HG02623 (cell line): ENCODE measurements around the gene POLR2E.
A peak's percentile ranks its signal among the peaks of the same experiment; 100 is the strongest.

Experiments used
- ATAC-seq: cut with Tn5 transposase; IDR thresholded peaks from one replicate; pipeline ENCODE4 v1.9.1; 2021; ENCODE audit warnings: moderate library complexity; ENCODE audit not compliant: unreplicated experiment

Gene POLR2E

GRCh38 chr19:1082165-1082927 lies 12.8 kb downstream of the POLR2E start:
- ATAC-seq = no peak

DNA sequence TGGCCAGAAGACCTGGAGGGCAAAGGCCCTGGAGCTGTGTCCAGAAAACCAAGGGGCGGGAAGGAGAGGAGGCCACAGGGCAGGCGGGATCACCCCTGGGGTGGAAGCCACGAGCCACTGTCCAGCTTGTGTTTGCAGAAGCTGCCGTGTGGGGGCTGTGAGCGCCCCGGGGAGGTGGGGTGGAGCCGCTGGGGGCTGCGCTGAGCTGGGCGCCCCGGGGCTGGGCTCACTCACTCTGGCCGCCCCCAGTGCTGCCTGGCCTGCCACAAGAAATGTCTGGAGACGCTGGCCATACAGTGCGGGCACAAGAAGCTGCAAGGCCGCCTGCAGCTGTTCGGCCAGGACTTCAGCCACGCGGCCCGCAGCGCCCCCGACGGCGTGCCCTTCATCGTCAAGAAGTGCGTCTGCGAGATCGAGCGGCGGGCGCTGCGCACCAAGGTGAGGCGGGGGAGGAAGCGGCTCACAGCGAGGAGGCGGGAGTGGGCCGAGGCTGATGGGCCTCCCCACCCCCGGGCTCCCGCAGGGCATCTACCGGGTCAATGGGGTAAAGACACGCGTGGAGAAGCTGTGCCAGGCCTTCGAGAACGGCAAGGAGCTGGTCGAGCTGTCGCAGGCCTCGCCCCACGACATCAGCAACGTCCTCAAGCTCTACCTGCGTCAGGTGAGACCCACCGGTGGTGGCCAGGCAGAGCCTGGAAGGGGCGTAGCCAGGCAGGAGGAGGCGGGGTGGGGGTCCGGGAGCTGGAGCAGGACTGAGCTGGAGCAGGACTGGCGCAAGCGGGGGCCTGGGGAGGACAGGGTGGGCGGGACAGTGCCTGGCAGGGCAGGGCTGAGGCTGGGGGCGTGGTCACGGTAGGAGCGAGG lies 13.6 kb downstream of the POLR2E start:
- no peak for ATAC-seq

DNA sequence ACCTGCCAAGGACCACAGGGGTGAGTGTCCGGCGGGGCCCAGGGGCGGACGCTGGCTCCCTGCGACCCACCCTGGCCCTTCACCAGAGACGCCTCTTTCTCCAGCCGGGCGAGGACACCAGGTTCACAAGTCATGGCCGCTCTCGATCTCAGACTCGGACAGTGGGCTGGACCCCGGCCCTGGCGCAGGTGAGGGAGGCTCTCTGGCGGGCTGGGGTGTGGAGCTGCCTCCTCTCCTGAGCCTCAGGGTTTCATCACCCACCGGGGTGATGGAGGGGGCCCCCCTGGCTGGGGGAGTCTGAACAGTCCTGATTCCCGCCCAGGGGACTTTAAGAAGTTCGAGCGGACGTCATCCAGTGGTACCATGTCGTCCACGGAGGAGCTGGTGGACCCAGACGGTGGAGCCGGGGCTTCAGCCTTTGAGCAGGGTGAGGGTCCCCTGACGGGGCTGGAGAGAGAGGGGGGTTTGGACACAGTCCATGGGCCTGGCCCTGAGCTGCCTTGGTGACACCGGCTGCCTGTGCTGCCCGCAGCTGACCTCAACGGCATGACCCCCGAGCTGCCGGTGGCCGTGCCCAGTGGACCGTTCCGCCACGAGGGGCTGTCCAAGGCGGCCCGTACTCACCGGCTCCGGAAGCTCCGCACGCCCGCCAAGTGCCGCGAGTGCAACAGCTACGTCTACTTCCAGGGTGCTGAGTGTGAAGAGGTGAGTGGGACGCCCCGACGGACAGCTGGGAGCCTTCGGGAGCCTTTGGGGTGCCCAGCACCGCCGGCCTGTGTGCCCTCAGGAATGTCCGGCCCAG lies 14.6 kb downstream of the POLR2E start:
- no peak for ATAC-seq

DNA sequence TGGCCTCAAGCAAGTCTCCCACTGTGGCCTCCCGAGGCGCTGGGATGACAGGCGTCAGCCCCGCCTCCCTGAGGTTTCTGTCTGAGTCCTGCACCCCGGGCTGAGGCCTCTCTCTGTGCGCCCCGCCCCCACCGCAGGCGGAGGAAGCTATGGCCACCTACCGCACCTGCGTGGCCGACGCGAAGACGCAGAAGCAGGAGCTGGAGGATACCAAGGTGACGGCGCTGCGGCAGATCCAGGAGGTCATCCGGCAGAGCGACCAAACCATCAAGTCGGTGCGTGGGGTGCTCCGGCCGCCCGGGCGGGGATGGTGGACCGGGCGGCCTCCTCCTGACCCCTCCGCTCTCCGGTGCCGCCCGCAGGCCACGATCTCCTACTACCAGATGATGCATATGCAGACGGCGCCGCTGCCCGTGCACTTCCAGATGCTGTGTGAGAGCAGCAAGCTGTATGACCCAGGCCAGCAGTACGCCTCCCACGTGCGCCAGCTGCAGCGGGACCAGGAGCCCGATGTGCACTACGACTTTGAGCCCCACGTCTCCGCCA lies 15.5 kb downstream of the POLR2E start:
- no peak for ATAC-seq

DNA sequence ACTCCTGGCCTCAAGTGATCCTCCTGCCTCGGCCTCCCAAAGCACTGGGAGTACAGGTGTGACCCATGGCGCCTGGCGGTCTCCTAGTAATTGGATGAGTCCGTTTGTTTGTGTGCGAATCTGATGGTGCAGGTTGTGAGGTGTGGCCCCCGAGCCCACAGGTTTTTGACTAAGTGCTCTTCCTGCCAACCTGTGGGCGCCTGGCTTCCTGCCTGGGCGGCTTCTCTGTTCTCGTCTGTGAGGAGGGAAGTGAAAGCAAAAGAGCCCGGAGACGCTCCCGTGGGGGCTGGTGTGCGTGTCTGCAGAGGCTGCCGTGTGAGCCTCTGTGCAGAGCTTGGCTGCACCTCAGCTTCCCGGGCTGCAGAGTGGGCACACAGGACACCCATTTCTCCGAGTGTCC lies 18.2 kb downstream of the POLR2E start:
- ATAC-seq = peak; percentile 54

- ATAC-seq = no peak
These were observed 19.2 kb downstream of the POLR2E start for GRCh38 chr19:1076046-1076386.

DNA sequence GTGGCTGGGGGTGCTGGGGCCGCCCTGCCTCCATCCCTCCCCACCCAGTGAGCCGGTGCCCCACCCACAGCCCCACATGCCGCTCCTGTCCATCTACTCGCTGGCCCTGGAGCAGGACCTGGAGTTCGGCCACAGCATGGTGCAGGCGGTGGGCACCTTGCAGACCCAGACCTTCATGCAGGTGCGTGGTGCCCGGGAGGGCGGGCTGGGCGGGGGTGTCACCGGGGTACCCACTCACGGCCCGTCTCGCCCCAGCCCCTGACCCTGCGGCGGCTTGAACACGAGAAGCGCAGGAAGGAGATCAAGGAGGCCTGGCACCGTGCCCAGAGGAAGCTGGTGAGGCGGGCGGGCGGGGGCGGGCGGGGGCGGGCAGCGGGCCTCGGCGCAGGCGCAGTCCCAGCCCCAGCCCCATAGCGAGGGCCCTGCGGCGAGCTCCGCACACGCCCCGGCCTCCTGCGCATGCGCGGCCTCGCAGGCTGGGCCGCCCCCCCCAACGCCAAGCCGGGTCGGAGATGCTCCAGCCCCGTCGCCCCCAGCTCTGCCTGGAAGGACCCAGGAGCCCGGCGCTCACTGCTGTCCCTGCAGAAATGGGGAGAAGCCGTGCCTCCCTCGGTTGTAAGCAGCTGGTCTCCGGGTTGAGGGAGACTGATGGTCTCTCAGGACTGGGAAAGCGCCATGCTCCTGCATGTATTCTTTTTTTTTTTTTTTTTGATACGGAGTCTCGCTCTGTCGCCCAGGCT lies 20.5 kb downstream of the POLR2E start:
- no peak for ATAC-seq

DNA sequence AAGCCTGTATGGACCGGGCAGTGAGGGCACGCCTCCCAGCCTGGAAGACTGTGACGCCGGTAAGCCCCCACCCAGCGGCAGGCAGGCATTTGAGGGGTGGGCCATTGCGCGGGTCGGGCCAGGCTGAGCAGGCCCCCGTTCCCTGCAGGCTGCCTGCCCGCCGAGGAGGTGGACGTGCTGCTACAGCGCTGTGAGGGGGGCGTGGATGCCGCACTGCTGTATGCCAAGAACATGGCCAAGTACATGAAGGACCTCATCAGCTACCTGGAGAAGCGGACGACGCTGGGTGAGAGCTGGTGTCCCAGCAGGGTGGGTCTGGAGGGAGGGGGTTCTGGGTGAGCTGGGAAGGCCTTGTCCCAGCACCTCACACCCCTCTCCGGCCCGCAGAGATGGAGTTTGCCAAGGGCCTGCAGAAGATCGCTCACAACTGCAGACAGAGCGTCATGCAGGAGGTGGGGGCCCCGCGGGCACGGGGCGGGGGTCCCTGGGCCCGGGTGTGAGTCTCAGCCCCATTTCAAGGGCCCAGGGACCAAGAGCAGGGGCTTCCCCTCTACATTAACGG lies 21.1 kb downstream of the POLR2E start:
- ATAC-seq = no peak

DNA sequence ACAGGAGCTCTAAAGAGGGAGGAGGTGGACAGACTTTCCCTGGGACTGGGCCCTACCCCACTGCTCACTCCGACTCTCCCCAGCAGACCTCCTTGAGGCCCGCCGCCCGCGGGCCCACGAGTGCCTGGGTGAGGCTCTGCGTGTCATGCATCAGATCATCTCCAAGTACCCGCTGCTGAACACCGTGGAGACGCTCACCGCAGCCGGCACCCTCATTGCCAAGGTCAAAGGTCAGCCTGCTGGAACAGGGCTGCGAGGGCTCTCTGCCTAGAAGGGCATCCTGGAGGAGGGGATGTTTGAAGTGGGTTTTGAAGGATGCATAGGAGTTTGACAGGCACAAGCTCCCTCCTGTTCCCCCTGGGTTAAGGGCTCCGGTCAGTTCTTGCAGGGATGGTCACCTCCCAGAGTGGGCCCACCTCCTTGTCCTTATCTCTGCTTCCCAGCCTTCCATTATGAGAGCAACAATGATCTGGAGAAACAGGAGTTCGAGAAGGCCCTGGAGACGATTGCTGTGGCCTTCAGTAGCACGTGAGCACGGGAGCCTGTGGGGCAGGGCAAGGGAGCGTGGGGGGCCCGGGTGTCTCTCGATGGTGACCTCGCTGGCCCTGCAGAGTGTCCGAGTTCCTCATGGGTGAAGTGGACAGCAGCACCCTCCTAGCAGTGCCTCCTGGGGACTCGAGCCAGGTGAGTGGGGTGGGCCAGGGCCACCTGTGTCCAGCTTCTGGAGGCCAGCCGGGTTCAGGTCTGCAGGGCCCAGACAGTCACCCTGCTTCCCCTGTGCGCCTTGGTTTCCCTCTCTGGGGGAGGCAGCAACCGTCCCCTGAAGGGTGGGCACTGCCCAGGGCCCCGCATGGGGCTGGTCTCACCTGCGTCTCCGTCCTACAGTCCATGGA lies 21.9 kb downstream of the POLR2E start:
- ATAC-seq = no peak

DNA sequence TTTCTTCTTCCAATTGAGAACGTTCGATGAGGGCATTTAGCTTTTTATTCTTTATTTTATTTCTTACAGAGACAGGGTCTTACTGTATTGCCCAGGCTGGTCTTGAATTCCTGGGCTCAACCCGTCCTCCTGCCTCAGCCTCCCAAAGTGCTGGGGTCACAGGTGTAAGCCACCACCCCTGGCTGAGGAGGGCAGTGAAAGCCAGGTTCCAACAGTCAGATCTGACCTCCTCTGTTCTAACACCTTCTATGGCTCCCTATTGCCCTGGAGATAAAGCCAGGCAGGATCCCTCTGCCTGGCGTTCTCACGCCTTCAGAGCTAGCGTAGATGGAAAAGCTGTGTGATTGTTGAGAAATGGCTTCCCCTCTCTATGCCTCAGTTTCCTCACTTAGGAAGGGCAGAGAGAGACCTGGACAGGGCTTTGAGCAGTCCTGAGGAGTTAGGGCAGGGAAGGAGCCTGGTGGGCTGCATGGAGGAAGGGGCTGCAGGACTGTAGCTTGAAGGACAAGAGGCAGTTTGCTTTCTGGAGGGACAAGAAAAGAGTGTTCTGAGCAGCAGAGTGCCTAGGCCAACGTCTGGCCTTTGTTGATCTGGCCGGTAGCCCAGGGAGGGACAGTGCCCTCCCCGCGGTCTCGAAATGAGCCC lies 22.7 kb downstream of the POLR2E start:
- ATAC-seq = no peak

- no peak for ATAC-seq
These were observed 24.0 kb downstream of the POLR2E start for GRCh38 chr19:1070931-1071791.

DNA sequence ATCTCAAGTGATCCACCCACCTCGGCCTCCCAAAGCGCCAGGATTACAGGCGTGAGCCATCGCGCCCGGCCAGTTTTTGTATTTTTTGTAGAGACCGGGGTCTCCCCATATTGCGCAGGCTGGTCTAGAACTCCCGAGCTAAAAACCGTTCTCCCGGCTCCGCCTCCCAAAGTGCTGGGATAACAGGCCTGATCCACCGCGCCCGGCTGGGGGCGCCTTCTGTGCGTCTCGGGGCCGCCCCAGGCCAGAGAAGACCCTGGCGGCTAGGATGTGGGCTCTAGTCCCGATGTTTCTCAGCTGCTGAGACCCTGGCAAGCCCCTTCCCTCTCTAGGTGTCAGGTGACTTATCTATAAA lies 24.6 kb downstream of the POLR2E start:
- no peak for ATAC-seq

GRCh38 chr19:1069009-1069779 lies 26.0 kb downstream of the POLR2E start:
- ATAC-seq = no peak

DNA sequence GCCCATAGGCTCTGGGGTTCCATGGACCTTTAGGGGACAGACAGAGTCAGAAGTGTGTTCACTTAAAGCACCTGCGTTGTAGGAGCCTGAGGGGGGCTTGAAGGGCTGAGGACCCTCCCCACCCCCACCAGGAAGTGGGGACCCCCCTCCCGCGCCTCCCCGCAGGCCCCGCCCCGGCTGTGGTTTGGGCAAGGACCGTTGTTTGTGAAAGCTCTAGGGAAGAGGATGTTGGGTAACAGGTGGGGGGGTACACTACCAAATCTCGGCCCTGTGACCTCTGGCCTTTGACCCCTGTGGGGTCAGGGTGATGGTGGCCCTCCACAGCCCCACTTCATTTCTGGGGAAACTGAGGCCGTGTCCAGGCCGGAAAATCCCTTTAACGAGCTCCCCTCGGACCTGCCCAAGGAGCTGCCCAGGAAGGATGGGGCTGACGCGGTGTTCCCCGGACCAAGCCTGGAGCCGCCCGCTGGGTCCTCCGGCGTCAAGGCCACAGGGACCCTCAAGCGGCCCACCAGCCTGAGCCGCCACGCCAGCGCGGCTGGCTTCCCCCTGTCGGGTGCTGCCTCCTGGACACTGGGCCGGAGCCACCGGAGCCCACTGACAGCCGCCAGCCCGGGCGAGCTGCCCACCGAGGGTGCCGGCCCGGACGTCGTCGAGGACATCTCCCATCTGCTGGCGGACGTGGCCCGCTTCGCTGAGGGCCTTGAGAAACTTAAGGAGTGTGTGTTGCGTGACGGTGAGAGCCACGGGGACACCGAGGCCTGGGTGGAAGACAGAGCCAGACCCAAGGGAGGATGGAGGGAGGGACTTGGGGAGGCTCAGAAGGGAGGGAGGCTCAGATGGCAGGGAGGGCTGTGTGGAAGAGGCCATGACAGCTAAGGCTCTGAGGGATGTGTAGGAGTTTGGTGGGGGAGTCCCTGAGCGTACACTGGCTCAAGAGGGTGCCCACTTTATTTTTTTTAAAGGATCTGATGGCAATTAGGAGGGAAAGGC lies 26.9 kb downstream of the POLR2E start:
- no peak for ATAC-seq

DNA sequence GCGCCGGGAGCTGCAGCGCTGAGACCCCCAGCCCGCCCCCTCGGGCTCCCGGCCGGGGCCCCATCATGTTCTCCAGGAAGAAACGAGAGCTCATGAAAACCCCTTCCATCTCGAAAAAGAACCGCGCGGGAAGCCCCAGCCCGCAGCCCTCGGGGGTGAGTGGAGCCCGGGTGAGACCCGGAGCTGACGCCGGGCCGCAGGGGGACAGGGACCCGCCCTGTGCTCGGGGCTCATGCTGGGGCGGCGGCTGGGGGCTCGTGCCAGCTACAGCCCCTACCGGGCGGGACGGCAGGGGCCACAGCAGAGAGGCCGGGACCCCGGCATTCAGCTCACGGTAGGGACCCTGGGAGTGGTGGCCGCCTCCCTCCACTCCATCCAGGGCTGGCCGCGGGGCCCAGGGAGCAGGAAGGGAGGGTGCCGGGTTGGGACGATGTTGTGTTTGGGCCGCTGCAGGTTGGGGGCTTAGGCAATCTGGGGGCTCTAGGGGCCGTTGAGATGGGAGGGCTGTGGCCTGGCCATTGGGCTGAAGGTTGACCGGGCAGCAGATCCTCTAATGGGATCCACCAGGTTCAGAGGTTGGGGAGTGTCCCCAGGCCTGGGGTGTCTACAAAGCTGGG lies 27.7 kb downstream of the POLR2E start:
- ATAC-seq = no peak
